Stimulated activated CD8-positive, alpha-beta memory T cell treated with anti-CD3 and anti-CD28 coated beads, Interleukin-4, amount 100 ng/mL, for 1 hour (primary cell): Measurements from ENCODE around the gene NEDD8.
"Not testable (repeated sequence)": the region's sequence is repeated elsewhere in the genome, so short reads cannot be mapped to it uniquely, and the experiment has no call there.

Experiments used
- DNase-seq, 2 donors: peaks; one replicate each; pipeline ENCODE4 v3.0.0-alpha.2; 2020; ENCODE audit warnings: low read depth in 2 of 2, low spot score in 1 of 2

Gene NEDD8

DNA sequence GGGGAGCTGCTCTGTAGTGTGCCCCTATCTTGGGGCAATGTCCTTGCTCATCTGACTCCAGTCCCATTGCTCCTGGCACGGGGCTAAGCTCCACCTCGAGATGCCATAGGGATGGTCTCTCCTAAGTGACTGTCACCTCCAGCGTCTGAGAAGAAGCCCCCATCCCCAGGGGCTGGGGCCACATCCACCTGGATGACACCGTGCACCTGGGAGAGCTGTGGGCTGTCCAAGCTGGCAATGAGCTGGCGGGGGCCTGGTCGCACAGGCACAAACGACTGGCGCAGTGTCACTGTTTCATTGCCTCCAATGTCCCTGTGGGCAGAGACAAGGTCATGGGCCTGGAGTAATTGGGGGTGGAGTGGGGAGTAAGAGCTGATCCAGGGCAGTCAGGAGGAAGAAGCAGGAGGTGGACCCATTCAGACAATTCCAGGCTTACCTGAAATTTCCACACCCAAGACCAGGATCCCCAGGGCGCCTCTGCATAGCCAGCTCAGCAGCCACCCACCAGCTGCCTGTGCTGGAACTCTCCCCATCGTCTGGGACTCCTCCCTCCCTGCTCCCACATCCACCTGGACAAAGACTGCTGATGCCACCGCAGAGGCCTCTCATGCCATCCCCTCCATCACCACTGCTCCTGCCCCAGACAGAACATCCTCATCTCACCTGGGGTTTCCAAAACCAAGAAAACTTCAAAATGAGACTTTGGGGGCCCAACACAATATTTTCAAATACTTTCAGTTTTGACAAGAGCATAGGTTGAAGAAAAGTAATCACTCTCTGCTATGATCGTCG is 17.3 kb upstream of the NEDD8 start:
- no peak for DNase-seq

DNA sequence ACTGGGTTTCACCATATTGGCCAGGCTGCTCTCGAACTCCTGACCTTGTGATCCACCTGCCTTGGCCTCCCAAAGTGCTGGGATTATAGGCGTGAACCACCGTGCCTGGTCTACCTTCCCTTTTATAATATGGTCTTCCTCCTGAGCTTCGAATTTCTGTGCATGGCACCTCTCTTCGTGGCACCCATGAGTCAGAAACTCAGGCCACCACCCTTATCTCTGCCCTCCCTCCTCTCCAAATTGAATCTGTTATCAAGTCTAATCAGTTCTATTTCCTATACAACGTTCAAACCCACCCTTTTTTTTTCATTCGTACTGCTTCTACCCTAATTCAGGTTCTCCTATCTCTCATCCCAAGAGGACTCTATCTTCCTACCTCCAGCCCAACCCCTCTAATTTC is 15.3 kb upstream of the NEDD8 start:
- DNase-seq, result no peak

DNA sequence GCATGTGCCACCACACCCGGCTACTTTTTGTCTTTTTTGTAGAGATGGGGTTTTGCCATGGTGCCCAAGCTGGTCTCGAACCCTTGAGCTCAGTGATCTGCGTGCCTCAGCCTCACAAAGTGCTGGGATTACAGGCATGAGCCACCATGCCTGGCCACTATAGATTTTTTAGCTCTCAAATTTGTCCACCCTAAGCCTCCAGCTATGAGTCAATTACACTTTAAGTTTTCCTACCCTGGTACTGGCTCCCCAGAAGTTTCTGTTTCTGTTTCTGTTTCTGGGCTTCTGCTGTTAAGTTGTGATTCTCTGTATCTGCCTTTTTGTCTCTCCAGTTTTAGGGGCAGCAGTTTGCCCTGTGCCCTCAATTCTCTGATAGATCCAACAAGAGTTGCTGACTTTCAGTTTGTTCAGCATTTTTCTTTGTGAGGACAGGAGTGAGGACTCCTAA is 14.6 kb upstream of the NEDD8 start:
- DNase-seq, result no peak

DNA sequence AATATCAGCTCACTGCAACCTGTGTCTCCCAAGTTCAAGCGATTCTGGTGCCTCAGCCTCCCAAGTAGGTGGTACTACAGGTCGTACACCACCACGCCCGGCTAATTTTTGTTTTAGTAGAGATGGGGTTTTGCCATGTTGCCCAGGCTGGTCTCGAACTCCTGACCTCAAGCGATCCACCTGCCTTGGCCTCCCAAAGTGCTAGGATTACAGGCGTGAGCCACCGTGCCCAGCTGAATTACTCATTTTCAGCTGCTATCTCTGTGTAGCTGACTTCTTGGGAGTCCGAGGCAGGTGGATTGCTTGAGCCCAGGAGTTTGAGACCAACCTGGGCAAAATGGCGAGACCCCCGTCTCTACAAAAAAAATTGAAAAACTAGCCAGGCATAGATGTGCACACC is 13.2 kb upstream of the NEDD8 start:
- DNase-seq, result not testable (repeated sequence)

DNA sequence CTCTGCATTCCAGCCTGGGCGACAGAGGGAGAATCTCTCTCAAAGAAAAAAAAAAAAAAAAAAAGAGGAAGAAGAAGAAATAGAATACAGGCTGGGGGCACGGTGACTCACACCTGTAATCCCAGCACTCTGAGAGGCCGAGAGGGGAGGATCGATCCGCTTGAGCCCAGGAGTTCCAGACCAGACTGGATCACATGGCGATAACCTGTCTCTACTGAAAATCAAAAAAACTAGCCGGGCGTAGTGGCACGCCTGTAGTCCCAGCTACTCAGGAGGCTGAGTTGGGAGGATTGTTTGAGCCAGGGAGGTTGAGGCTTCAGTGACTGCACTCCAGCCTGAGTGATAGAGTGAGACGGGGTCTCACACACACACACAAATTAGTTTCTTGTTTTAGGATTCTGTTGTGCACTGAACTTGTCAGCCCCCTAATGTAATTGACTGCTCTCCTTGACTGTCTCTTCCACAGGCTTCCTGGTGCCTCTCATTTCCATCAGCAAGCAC is 11.2 kb upstream of the NEDD8 start:
- DNase-seq, result no peak

DNA sequence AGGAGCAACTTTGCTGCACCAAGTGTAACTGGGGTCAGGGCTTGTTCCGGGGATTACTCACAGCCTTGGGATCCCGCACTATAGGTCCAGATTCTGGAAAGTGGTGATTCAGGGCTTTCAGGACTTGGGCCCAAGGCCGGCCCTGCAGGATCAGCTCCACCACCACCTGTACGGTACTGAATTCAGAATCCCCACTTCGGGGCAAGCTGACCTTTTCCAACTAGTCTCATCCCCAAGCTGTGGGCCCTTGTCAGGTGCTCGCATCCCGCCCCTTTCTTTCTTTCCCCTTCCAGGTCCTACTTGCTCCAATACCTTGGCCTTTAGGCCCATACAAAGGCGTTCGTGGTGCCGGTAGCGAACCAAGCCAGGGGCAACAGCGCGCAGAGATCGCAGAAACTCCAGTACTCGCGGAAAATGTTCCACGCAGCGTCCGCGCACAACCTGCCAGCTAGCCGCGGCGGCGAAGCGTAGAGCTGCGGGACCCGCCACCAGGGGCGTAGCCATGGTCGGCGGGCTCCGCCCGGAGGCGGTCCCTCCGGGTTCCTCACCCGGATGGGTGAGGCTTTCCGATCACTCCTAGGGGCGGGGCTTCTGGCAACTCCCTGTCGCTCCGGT is 9.8 kb upstream of the NEDD8 start:
- DNase-seq, result peak; percentile 80 to 86

DNA sequence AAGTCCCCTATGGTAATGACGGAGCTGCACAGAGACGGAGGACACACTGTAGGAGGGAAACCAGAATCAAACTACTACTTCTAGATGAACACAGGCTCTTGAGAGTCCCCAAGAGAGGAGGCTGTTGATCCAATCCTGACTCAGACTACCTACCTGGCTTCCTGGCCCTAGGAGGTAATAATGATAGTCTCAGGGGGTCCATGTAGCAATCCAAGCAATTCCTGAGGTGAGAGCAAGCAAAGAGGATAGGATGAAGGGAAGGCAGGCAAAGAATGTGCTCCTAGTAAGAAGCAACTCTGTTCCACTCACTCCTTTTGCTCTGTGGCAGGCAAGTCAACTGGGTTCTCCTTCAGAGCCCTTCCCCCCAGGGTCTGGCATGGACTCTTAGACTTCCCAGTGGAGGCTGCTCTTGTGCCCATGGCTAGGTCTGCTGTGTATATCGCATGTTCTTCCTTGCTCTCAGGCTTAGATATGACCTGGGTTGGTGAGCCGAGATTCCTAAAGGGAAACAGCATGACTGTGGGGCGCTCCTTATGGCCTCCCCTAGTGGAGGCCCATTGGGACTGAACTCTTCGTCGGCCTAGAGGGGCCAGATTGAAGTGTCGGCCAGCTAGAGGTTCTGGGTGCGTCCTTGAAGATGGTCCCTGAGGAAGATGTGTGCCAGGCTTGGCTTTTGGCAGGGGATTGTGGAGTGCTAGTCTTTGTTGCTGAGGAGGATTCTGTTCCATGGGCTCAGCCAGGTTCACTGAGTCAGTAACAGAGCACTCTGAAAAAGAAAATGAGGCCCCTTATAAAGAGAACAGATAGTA is 8.1 kb upstream of the NEDD8 start:
- no peak for DNase-seq

DNA sequence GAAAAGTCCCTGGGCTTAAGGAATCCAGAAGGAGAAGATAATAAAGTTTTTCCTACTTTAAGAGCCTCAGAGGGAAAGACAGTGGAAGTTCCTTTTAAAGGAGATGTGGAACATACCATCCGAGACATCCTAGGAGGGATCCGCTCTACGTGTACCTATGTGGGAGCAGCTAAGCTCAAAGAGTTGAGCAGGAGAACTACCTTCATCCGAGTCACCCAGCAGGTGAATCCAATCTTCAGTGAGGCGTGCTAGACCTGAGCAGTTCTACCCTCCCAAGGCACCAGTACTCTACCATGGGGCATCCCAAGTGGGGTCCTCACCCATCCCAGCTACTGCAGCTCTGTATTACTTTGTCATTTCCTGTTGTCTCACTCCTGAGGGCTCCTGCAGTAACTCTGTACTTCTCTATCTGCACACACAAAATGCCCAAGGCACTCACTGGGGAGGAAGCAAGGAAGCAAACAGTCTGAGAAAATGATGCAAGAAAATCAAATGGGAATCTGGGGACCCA is 6.4 kb upstream of the NEDD8 start:
- no peak for DNase-seq

DNA sequence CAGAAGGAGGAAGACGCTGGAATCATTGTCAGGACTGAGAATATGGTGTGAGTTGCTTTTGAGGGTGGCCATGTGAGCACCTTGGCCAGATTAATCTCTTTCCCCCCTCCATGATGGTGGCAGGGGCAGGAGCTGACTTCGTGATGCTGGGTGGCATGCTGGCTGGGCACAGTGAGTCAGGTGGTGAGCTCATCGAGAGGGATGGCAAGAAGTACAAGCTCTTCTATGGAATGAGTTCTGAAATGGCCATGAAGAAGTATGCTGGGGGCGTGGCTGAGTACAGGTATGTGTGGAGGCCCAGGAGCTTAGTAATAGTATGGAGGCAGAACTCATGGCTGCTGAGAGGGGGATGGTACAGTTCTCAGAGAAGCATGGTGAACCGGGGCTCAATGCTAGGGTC is 6.0 kb upstream of the NEDD8 start:
- no peak for DNase-seq

DNA sequence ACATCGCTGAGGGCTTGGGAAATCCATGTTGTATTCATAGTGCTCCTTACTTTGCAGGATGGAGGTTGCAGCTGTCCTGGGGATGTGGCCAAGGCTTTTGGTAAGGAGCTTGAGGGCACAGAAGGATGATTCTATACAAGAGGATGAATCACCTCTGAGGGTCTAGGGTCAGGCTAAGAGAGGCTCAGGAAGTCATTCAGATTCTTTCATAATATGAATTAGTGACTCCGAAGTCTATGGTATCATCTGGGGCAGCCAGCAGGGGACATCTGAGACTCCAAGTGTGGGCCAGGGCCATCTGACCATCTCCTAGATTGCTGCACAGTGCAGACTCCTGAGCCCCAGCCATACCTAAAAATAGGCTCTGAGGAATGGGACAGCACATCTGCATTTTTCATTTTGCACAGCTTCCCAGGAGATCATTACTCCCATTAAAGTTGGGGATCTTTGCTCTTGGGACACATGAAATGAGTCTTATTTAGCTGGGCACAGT is 5.3 kb upstream of the NEDD8 start:
- DNase-seq, result no peak

DNA sequence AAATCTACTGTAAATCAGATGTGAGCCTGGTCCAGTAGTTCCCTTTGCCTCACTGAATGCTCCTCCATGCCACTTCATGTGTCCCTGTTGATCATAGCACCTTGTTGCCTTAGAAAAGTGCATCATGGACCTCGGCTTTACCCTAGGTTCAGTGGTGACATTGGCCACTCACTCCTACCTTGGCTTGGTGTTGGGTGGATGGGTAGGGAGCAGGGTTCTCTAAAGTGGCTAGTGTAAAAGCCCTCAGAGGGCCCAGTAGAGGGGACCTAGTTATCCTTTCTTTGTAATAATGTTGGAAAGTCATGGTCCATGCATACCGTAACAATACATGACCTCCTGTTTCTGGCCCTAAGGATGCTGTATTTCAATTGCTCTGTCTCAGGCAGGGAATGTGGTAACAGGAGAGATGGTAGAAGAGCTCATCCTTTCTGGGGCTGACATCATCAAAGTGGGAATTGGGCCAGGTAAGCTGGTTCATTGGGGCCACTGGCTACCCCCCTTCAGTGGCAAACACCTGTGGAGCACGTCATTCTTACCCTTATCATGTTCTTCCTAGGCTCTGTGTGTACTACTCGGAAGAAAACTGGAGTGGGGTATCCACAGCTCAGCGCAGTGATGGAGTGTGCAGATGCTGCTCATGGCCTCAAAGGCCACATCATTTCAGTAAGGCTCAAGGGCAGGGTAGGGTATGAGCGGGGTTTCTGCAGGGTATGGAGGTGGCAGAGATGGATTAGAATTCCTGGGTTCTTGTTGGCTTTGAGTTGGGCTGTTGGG is 4.7 kb upstream of the NEDD8 start:
- DNase-seq, result no peak

DNA sequence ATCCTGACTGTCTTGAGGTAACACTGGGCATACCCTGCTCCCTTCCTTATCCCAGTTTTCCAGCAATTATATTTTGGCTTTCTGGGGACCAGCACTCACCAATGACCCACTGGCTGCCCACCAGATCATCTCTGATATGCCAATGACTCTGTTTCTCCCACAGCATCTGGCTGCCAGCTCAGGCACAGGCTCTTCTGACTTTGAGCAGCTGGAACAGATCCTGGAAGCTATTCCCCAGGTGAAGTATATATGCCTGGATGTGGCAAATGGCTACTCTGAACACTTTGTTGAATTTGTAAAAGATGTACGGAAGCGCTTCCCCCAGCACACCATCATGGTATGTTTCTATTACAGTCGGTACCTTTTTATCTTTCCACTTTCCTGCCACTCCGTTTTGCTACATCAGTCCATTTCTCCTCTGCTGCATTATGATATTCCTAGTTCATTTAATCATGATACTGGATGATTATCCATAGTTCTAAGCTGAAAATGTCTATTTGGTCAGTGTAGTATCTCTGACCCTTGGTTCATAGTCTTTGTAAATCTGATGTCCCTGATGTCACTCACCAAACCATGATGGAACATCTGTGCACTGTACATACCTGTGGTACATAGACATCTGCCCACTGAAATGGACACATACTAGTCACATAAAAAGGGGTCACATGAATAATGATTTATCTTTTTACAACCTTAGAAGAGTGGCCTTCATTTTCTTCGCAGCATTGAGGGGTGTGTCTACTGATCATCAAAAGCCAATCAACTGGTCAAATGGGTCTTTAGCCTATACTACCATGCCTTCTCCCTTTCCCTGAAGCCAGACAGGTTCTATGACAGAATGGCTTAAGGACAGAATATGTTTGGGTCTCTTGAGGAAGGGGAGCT is 3.9 kb upstream of the NEDD8 start:
- DNase-seq, result no peak

DNA sequence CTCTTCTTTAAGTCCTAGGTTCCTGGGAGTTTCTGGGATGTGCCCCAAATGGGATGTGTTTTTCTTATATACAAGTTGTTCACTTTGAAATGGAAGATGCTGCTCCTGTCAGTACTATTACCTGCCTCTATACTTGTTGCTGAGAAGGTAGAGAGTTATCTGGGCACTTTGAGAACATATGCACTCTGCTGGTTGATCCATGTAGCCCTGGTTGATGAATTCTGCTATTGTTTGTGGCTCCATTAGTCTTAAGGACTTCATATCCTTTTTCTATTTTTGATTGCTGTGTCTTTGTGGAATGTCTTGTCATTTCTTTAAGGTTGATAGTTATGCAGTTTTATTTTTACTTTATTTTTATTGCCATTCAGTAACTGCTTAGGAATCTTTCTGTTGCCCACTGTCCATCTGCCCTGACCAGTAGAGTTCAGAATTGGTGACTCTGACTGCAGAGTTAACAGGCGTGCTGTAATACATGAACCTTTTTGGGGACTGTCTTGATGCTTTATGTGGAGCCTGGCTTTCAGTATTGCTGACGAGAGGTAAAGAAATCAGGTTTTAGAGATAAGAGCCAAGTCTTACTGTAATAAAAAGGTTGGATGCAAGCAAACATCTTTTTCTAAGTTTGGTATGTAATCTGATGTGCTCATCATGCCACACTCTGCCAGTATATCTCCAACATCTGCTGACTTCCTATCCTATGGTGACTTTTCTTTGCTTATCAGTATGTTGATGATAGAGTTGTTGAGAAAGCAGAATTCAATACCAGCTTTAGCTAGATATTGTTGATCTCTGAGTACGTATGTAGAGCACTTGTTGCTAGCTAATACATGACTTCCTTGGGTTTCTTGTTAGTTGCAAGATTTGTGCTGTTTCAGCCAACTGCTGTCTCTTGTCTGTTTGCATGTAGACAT is 2.2 kb upstream of the NEDD8 start:
- DNase-seq, result no peak

DNA sequence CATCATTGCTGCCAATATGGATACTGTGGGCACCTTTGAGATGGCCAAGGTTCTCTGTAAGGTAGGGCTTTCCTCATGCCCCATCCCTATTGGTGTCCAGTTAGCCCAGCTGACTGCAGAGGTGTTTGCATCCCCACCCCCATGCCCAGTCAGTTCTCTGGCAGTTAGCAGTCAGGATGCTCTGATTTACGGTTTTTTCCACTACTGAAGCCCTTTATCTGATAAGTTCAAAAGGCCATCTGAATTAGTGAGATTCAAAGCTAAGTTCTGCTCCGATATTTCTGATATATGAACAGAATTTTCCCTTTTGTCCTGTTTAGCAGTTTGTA is 1.3 kb upstream of the NEDD8 start:
- DNase-seq, result no peak

DNA sequence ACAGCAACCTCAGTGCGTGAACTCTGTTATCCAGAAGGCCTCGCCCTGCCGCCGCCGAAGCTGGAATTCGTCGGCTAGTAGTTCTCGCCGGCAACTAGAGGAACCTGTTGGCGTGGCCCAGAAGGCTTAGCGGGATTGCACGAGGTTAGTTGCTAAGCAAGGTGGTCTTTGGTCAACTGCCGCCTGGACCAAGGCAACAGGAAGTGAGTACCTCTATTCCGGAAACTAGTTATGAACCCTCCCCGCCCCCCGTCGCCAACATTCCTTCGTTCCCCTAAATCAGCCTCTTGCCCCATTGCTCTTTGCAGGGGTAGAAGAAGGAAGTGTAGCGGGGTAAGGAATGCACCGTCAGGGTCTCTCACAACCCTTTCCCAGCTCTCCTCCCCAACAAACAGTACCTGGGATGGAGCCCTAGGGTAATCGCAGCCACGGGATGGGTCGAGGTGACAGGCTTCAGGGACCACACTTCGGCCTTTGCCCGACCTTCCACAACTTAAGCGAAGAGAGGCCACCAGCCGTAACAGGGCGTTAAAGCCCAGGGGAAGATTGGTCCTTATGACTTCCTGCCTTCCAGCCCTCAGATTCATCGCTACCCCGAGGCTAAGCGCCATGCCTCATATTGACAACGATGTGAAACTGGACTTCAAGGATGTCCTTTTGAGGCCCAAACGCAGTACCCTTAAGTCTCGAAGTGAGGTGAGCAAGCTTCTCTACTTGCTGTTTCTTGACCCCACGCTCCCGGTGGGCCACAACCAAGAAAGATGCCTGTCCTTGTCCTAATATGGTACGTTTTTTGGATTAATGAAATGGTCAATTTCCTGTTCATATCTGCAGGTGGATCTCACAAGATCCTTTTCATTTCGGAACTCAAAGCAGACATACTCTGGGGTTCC is 724 bp upstream of the NEDD8 start, which contains the start of gene GMPR2:
Gene GMPR2, plus strand, starts transcription at position 285 of the 893 bp plus-strand sequence. Its CDS starts 325 bp downstream, at position 610.
- DNase-seq, result no peak

DNA sequence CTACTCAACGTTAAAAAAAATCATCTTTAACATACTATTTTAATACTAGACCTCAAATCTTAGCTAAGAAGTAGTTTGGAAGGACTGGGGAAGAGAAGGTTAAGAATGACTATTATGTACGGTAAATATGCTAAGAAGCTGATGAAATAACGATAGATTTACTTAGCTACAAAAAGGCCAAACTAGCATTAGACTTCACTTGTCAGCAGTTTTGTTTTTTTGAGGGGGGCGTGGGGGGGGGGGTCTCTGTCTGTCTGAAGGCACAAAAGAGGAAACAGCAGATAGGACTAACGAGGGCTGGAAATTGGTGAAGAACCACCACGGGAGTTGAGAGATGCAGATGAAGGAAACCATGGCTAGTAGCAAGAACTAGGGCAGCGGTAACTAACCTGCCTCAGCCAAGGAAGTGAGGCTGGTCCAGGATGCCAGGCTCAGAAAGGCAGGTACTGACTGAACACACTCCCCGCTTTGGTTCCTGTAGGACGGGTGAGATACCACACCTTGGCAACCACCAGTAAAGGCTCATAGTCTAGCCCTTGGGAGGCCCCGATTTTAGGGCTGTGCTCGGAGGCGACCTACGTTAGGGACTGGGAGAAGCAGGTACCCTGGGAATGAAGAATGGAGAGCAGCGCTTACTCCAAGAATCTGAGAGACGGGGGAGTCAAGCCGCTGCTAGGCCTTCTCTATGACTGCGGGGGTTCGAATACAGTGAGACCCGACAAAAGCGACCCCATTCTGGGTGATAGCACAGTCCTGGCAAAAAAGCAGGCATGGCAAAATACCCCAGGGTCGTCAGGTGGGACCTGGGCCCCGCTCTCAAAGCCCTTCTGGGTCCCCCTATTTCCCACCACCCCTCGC is 675 bp downstream of the NEDD8 start:
- DNase-seq, result no peak

DNA sequence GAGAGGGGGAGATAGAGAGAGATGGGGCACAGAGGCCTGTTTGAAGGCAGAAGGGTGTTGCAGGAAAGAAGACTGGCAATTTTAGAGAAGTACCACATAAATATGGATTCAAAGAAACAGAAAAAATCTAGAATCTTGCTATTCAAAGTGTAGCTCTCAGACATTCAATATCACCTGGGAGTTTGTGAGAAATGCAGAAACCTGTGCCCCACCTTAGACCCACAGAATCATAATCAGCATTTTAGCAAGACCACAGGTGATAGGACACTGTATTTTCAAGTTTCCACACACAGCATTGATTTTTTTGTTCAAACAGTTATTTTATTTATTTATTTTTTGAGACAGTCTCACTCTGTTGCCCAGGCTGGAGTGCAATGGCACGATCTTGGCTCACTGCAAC is 3.3 kb downstream of the NEDD8 start:
- DNase-seq, result no peak
